ENCODE measurements around the gene ONECUT1. TPM values are rescaled to one million over a fixed set of nuclear protein-coding genes. Genes with fewer than 3 reads are reported as not detected.

Gene ONECUT1
- total RNA-seq, 1 experiment from 2014 or later = 1.3 TPM

DNA sequence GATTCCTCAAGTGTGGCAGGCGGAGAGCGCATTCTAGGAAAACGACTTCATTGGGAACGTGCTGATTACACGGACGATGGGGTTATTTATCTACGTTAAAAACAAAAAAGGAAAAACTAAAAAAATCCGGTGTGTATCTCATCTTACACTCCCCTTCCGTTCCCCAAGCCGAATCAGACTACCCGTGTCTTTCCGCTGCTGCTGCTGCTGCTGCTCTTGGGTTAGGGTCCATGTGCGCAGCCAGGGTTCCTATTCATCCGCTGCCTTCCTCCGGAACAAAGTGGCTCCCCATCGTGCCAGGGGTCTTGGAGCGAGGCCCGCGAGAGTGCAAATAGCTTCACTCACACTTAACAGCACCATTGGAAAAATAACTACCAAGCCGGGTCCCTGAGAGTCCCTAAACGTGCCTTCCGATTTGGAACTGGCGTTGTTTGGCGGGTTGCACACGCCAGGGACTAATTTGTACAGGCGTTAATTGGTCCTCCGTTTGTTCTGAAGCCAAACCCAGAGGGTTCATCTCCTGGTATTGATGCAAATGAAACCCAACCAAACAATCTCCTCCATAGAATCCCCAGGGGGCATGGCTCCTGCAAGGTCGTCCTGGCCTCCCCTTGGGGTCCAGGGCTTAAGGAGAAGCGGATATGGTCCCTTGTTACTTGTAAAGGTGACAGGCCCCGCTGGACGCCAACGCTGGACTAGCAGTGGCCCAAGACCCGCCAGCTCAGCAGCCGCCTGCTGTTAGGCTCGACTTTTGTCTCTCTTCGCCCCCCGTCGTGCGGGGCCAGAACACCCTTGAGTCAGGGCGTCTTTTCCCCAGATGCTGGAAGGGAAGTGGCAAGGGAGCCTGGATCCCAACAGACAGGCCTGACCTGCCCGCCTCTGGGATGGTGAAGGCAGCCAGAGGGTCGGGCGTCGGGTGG lies 11.0 kb upstream of the ONECUT1 start:
- no peak overlapping the region for H3K27ac ChIP-seq (ENCODE audit: low read depth, low read length)
- no peaks in the 10 kb centered on the region for H3K9me2 ChIP-seq (ENCODE audit: insufficient read depth)
- CTCF ChIA-PET = no interaction called here
- H3K36me3 ChIP-seq (ENCODE audit: control insufficient read depth in 1 of 2, insufficient read depth in 2 of 2, low read length in 2 of 2) = no peaks in the 10 kb centered on the region
- DNase-seq (ENCODE audit: low read depth, low spot score) (no peak), ATAC-seq (no peak)
- TF ChIP-seq, protein P1, sequence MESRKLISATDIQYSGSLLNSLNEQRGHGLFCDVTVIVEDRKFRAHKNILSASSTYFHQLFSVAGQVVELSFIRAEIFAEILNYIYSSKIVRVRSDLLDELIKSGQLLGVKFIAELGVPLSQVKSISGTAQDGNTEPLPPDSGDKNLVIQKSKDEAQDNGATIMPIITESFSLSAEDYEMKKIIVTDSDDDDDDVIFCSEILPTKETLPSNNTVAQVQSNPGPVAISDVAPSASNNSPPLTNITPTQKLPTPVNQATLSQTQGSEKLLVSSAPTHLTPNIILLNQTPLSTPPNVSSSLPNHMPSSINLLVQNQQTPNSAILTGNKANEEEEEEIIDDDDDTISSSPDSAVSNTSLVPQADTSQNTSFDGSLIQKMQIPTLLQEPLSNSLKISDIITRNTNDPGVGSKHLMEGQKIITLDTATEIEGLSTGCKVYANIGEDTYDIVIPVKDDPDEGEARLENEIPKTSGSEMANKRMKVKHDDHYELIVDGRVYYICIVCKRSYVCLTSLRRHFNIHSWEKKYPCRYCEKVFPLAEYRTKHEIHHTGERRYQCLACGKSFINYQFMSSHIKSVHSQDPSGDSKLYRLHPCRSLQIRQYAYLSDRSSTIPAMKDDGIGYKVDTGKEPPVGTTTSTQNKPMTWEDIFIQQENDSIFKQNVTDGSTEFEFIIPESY (IDR thresholded peaks at IDR 0.05; ENCODE audit: extremely low read depth, insufficient replicate concordance, low read length) = no peak
- TF ChIP-seq CEBPB (IDR thresholded peaks at IDR 0.05; ENCODE audit: low read depth) (no peak), SIN3A (IDR thresholded peaks at IDR 0.05; ENCODE audit: low read depth) (no peak), EGR1 (IDR thresholded peaks at IDR 0.05; ENCODE audit: low read depth) (no peak), ELF1 (IDR thresholded peaks at IDR 0.05; ENCODE audit: borderline replicate concordance, low read depth) (no peak), SP1 (IDR thresholded peaks at IDR 0.05; ENCODE audit: low read depth) (no peak), SRF (IDR thresholded peaks at IDR 0.05; ENCODE audit: low read depth) (no peak), JUND (IDR thresholded peaks at IDR 0.05) (no peak), ZNF274 (IDR thresholded peaks at IDR 0.05; ENCODE audit: low read depth, low read length) (no peak), ZFX (IDR thresholded peaks at IDR 0.05) (no peak), TCF7L2 (IDR thresholded peaks at IDR 0.05; ENCODE audit: borderline replicate concordance, extremely low read depth, insufficient read depth, insufficient read length) (no peak), FOSL1 (IDR thresholded peaks at IDR 0.05; ENCODE audit: low read depth) (no peak)
- TF ChIP-seq, protein P2, sequence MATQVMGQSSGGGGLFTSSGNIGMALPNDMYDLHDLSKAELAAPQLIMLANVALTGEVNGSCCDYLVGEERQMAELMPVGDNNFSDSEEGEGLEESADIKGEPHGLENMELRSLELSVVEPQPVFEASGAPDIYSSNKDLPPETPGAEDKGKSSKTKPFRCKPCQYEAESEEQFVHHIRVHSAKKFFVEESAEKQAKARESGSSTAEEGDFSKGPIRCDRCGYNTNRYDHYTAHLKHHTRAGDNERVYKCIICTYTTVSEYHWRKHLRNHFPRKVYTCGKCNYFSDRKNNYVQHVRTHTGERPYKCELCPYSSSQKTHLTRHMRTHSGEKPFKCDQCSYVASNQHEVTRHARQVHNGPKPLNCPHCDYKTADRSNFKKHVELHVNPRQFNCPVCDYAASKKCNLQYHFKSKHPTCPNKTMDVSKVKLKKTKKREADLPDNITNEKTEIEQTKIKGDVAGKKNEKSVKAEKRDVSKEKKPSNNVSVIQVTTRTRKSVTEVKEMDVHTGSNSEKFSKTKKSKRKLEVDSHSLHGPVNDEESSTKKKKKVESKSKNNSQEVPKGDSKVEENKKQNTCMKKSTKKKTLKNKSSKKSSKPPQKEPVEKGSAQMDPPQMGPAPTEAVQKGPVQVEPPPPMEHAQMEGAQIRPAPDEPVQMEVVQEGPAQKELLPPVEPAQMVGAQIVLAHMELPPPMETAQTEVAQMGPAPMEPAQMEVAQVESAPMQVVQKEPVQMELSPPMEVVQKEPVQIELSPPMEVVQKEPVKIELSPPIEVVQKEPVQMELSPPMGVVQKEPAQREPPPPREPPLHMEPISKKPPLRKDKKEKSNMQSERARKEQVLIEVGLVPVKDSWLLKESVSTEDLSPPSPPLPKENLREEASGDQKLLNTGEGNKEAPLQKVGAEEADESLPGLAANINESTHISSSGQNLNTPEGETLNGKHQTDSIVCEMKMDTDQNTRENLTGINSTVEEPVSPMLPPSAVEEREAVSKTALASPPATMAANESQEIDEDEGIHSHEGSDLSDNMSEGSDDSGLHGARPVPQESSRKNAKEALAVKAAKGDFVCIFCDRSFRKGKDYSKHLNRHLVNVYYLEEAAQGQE (IDR thresholded peaks at IDR 0.05; ENCODE audit: low read depth) = no peak
- TF ChIP-seq, protein P3, sequence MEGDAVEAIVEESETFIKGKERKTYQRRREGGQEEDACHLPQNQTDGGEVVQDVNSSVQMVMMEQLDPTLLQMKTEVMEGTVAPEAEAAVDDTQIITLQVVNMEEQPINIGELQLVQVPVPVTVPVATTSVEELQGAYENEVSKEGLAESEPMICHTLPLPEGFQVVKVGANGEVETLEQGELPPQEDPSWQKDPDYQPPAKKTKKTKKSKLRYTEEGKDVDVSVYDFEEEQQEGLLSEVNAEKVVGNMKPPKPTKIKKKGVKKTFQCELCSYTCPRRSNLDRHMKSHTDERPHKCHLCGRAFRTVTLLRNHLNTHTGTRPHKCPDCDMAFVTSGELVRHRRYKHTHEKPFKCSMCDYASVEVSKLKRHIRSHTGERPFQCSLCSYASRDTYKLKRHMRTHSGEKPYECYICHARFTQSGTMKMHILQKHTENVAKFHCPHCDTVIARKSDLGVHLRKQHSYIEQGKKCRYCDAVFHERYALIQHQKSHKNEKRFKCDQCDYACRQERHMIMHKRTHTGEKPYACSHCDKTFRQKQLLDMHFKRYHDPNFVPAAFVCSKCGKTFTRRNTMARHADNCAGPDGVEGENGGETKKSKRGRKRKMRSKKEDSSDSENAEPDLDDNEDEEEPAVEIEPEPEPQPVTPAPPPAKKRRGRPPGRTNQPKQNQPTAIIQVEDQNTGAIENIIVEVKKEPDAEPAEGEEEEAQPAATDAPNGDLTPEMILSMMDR (IDR thresholded peaks at IDR 0.05 in 2 of 3, conservative IDR thresholded peaks at IDR 0.05 in 1 of 3; ENCODE audit: borderline replicate concordance in 1 of 3, insufficient read depth in 1 of 3, low read depth in 2 of 3, low read length in 2 of 3) = no peak
- H3K4me2 ChIP-seq (ENCODE audit: low read length) = no peak overlapping the region
- no peaks in the 10 kb centered on the region for H3K9me3 ChIP-seq (ENCODE audit: control insufficient read depth in 1 of 2, insufficient read depth in 1 of 2, low read depth in 1 of 2, low read length in 2 of 2)
- H3K79me2 ChIP-seq (ENCODE audit: insufficient read depth, low read length) = no peaks in the 10 kb centered on the region
- no TSS peak for BruUV-seq (replicated peaks)
- POLR2A ChIA-PET = no interaction called here
- H3K9ac ChIP-seq (ENCODE audit: low read length) = no peak overlapping the region
- no peak overlapping the region for H3K4me3 ChIP-seq (replicated peaks in 1 of 2; ENCODE audit: low read depth in 1 of 2, low read length in 2 of 2)
- no peak overlapping the region for H2AFZ ChIP-seq (ENCODE audit: low read depth, low read length, poor library complexity, severe bottlenecking)
- no peaks in the 10 kb centered on the region for H4K20me1 ChIP-seq (ENCODE audit: insufficient read depth)
- H3K27me3 ChIP-seq (ENCODE audit: insufficient read depth, low read length) = peaks cover 7% of the 10 kb centered on the region
- RAD21 ChIA-PET (ENCODE audit: low non-redundant PET in 1 of 2, low total read pairs in 2 of 2, uncharacterized antibody in 2 of 2, unreplicated experiment in 2 of 2) = no interaction called here
- no peaks in the 10 kb centered on the region for H3K4me1 ChIP-seq (ENCODE audit: control insufficient read depth in 1 of 2, insufficient read depth in 2 of 2, low read length in 2 of 2)
- intact Hi-C loops (cut with micrococcal nuclease) = no loop called here

Data from HCT116 (cell line).